Tibial artery (tissue), 4 donors: Measurements from ENCODE around the gene TGFBR3.

Experiments used
- DNase-seq, 2 donors: peaks; one replicate each; pipeline ENCODE4 v3.0.0-alpha.2; 2019
- H3K27ac ChIP-seq, 2 donors: fragments of 200-600 bp; sonication (generic) in 1 of 2; 1 replicate in 1 of 2; 2 replicates in 1 of 2; pipeline ENCODE4 v1.5.1; 2018 to 2019; ENCODE audit warnings: mild to moderate bottlenecking in 1 of 2
- H3K27me3 ChIP-seq, 2 donors: fragments of 200-600 bp; sonication (generic) in 1 of 2; one replicate each; pipeline versions ENCODE4 v1.5.1 to v1.6.0; 2016 to 2019
- H3K36me3 ChIP-seq, 3 donors: fragments of 200-600 bp; sonication (generic) in 2 of 3; one replicate each; pipeline ENCODE4 v1.5.1; 2016 to 2019; ENCODE audit warnings: mild to moderate bottlenecking in 2 of 3
- H3K4me1 ChIP-seq, 4 donors: fragments of 200-600 bp; sonication (generic) in 2 of 4; 1 replicate in 3 of 4; 2 replicates in 1 of 4; pipeline ENCODE4 v1.5.1; 2016 to 2019
- H3K4me3 ChIP-seq, 2 donors: fragments of 200-600 bp; sonication (generic) in 1 of 2; 1 replicate in 1 of 2; 2 replicates in 1 of 2; pipeline ENCODE4 v1.5.1; 2018 to 2019; ENCODE audit warnings: mild to moderate bottlenecking in 2 of 2
- H3K9me3 ChIP-seq, 3 donors: fragments of 200-600 bp; sonication (generic) in 1 of 3; one replicate each; pipeline ENCODE4 v1.5.1; 2016 to 2019
- intact Hi-C: fragments of 100-400 bp; cut with DNase I; formaldehyde crosslinking; loops from one replicate; pipeline ENCODE4 v1.15.0; 2023; ENCODE audit warnings: low total_unique reads
- TF ChIP-seq, protein P1 (sequence below), 2 experiments: fragments of 200-600 bp in 1 of 2; fragments of 450-650 bp in 1 of 2; IDR thresholded peaks; one replicate each; pipeline ENCODE4 v1.5.1; 2017 to 2019; ENCODE audit warnings: antibody characterized with exemption in 2 of 2, mild to moderate bottlenecking in 1 of 2, moderate library complexity in 1 of 2

Gene TGFBR3

DNA sequence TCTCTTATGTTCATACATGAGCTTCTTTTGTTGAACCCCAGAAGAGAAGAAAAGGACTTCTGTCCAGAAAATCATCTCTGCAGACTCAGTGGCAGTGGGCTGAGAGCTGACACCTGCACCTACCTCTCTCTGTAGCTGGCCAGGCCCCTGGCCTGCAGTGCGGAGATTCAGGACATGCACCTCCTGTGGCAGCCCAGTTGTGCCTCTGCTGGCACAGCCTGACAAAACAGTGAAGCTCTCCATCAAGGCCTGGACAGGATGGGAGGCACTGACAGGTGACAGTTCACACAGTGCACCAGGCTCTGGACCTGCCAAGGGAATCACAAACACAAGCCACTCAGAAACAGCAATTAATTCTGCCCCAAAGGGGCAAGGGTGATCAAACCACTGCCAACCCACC lies 88.8 kb downstream of the TGFBR3 start:
- TF ChIP-seq, protein P1, sequence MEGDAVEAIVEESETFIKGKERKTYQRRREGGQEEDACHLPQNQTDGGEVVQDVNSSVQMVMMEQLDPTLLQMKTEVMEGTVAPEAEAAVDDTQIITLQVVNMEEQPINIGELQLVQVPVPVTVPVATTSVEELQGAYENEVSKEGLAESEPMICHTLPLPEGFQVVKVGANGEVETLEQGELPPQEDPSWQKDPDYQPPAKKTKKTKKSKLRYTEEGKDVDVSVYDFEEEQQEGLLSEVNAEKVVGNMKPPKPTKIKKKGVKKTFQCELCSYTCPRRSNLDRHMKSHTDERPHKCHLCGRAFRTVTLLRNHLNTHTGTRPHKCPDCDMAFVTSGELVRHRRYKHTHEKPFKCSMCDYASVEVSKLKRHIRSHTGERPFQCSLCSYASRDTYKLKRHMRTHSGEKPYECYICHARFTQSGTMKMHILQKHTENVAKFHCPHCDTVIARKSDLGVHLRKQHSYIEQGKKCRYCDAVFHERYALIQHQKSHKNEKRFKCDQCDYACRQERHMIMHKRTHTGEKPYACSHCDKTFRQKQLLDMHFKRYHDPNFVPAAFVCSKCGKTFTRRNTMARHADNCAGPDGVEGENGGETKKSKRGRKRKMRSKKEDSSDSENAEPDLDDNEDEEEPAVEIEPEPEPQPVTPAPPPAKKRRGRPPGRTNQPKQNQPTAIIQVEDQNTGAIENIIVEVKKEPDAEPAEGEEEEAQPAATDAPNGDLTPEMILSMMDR (IDR thresholded peaks at IDR 0.05) = no peak
- no peaks in the 10 kb centered on the region for H3K9me3 ChIP-seq
- intact Hi-C loops = no loop called here
- peaks cover 0 to 5% (median 0%) of the 10 kb centered on the region in 3 donors for H3K36me3 ChIP-seq
- H3K4me3 ChIP-seq = no peak overlapping the region
- DNase-seq = no peak
- H3K27me3 ChIP-seq = no peaks in the 10 kb centered on the region
- H3K4me1 ChIP-seq = peaks cover 0 to 34% (median 7%) of the 10 kb centered on the region in 4 donors
- H3K27ac ChIP-seq = no peak overlapping the region

DNA sequence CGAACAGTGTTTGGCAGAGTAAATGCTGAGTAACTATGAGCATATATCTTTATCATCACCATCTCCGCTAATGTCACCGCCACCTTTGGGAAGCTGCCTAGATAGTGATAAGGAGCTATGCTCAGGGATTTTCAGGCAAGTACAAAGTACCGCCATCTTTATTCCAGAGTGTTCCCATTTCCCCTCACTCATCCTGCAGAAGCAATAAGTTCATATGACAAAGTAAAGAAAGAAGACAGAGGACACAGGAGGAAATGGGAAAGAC lies 89.6 kb downstream of the TGFBR3 start:
- Histone ChIP-seq H3K9me3 (no peaks in the 10 kb centered on the region), H3K4me1 (peaks cover 0 to 31% (median 12%) of the 10 kb centered on the region in 4 donors), H3K36me3 (peaks cover 0 to 5% (median 0%) of the 10 kb centered on the region in 3 donors), H3K4me3 (no peak overlapping the region), H3K27ac (no peak overlapping the region), H3K27me3 (no peaks in the 10 kb centered on the region)
- intact Hi-C loops = no loop called here
- TF ChIP-seq, protein P1 (IDR thresholded peaks at IDR 0.05) = no peak
- no peak for DNase-seq

DNA sequence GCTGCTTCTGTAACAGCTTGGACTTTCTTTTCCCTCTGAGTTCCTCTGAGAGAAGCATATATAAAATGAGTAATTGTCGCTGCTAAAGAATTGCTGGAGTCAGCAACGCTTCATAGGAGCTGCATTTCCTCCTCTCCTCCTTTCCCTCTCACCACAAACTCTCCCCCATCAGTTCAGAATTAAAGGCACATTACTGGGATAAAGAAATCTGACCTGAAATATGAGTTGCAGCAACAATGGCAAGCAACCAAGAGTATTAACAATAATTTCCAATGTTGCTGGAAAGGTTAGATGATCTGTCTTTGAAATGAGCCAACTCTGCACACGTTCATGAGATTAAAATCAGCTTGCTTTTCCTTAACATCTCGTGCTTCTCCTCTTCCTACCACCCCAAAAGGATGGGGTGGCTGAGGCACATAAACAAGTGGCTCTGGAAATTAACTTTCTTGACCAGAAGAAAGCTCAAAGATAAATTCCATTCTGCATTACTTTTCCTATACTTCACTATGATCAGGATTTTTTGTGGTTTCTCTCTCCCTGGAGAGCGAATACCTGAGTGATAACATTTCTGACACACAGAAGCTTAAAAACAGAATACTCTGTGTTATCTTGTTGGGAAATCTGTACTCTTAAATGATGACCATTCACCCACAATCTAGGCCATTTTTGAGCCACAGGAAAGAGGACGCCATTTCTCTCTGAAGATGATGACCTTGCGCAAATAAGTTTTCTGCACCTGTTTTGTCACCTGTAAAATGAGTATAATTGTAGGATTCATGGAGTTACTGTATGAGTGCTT lies 90.2 kb downstream of the TGFBR3 start:
- TF ChIP-seq, protein P1 (IDR thresholded peaks at IDR 0.05) = no peak
- H3K9me3 ChIP-seq = no peaks in the 10 kb centered on the region
- intact Hi-C loops = no loop called here
- DNase-seq = no peak
- H3K27me3 ChIP-seq = no peaks in the 10 kb centered on the region
- peaks cover 0 to 26% (median 13%) of the 10 kb centered on the region in 4 donors for H3K4me1 ChIP-seq
- H3K36me3 ChIP-seq = peaks cover 0 to 5% (median 0%) of the 10 kb centered on the region in 3 donors
- H3K27ac ChIP-seq = peak overlapping the region; percentile 21 to 29
- no peak overlapping the region for H3K4me3 ChIP-seq

DNA sequence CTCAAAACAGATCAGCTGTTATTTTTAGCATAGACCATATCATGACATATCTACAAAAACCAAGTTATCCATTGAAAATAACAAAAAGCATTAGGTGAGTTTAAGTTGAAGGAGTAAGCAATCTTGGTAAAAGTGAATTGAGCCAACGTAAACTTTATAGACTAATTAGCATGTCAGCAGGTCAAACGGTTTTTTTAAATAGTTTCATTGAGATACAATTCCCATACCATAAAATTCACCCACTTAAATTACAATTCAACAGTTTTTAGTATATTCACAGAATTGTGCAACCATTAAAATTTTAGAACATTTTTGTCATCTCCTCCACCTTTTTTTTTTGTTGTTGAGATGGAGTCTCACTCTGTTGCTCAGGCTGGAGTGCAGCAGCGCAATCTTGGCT lies 92.1 kb downstream of the TGFBR3 start:
- Histone ChIP-seq H3K4me1 (peaks cover 0 to 30% (median 13%) of the 10 kb centered on the region in 4 donors), H3K27me3 (no peaks in the 10 kb centered on the region), H3K9me3 (no peaks in the 10 kb centered on the region), H3K4me3 (no peak overlapping the region), H3K27ac (no peak overlapping the region), H3K36me3 (peaks cover 0 to 5% (median 0%) of the 10 kb centered on the region in 3 donors)
- DNase-seq = no peak
- intact Hi-C loops = no loop called here
- TF ChIP-seq, protein P1 (IDR thresholded peaks at IDR 0.05) = no peak

DNA sequence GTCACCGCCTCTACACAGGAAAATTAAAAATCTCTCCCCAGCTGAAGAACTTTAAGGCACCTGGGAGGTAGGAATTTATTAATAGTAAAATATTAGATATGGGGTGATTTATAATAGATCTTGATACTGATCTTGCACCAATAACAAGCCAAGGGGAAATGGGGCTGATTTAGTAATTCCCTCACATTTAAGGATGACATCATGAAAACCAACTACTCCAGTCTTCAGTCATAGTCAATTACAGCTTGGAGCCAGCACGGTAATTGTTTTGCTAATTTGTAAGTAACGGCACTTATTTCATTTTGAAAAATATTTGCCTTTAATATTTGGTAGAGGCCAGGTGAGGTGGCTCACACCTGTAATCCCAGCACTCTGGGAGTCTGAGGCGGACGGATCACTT lies 92.8 kb downstream of the TGFBR3 start:
- Histone ChIP-seq H3K36me3 (peaks cover 0 to 5% (median 0%) of the 10 kb centered on the region in 3 donors), H3K4me1 (peaks cover 0 to 35% (median 13%) of the 10 kb centered on the region in 4 donors), H3K9me3 (no peaks in the 10 kb centered on the region), H3K27me3 (no peaks in the 10 kb centered on the region), H3K4me3 (no peak overlapping the region), H3K27ac (no peak overlapping the region)
- intact Hi-C loops = no loop called here
- no peak for DNase-seq
- TF ChIP-seq, protein P1 (IDR thresholded peaks at IDR 0.05) = no peak
